GM18520 (cell line): ENCODE measurements around the gene PLRG1.

Source experiments
- ATAC-seq: cut with Tn5 transposase; IDR thresholded peaks from one replicate; pipeline ENCODE4 v1.9.1; 2021; ENCODE audit not compliant: unreplicated experiment

Gene PLRG1

GRCh38 chr4:154574311-154574710, 24.1 kb upstream of the PLRG1 start:
- no peak for ATAC-seq

- ATAC-seq: no peak
Measured at GRCh38 chr4:154573190-154573870, 23.1 kb upstream of the PLRG1 start.

GRCh38 chr4:154569584-154569983, 19.4 kb upstream of the PLRG1 start:
- no peak for ATAC-seq

- no peak for ATAC-seq
Measured at GRCh38 chr4:154569028-154569427, 18.8 kb upstream of the PLRG1 start.

- no peak for ATAC-seq
Measured at GRCh38 chr4:154566639-154567204, 16.5 kb upstream of the PLRG1 start.

GRCh38 chr4:154565704-154566103, 15.5 kb upstream of the PLRG1 start:
- ATAC-seq: no peak

GRCh38 chr4:154564311-154564710, 14.1 kb upstream of the PLRG1 start:
- ATAC-seq: no peak

GRCh38 chr4:154562697-154563254, 12.6 kb upstream of the PLRG1 start, which contains the start of gene FGB:
Gene FGB, plus strand, starts transcription at chr4:154563011. Its CDS starts 8 bp downstream, at chr4:154563019.
- ATAC-seq: no peak

- no peak for ATAC-seq
Measured at GRCh38 chr4:154560824-154561231, 10.6 kb upstream of the PLRG1 start.

GRCh38 chr4:154560419-154560801, 10.2 kb upstream of the PLRG1 start:
- ATAC-seq: no peak

GRCh38 chr4:154559494-154560418, 9.6 kb upstream of the PLRG1 start:
- peak; percentile 48 for ATAC-seq

- ATAC-seq: no peak
Measured at GRCh38 chr4:154559141-154559493, 8.9 kb upstream of the PLRG1 start.

- peak; percentile 41 for ATAC-seq
Measured at GRCh38 chr4:154551872-154552686, 1.9 kb upstream of the PLRG1 start.

GRCh38 chr4:154545689-154546088, 4.5 kb downstream of the PLRG1 start:
- ATAC-seq: no peak

- no peak for ATAC-seq
Measured at GRCh38 chr4:154542271-154542879, 7.8 kb downstream of the PLRG1 start.

- ATAC-seq: no peak
Measured at GRCh38 chr4:154534296-154534695, 15.9 kb downstream of the PLRG1 start.

GRCh38 chr4:154529728-154530519, 20.3 kb downstream of the PLRG1 start:
- no peak for ATAC-seq

GRCh38 chr4:154528869-154529268, 21.3 kb downstream of the PLRG1 start:
- ATAC-seq: no peak

GRCh38 chr4:154527308-154527707, 22.9 kb downstream of the PLRG1 start:
- ATAC-seq: no peak
